ENCODE data around the gene C6orf89.

DNA sequence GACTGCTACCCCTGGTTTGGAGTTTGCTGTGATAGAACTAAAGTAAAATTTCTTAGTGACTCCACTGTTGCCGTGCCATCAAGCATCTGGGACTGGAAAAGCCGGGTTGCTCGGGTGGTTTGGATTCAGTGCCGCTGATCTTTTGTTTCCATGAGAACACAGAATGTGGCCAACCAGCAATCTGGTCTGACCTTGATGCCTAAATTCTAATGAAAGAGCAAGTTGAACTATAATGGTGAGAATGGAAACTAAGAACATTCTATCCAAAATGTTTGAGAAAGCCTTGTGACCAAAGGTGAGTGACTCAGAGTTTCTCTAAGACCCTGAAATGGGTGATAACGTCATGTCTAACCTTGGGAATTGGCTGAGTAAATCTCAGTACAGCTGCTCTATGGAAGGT lies 58.9 kb downstream of the C6orf89 start:
- TF ChIP-seq, protein P1, sequence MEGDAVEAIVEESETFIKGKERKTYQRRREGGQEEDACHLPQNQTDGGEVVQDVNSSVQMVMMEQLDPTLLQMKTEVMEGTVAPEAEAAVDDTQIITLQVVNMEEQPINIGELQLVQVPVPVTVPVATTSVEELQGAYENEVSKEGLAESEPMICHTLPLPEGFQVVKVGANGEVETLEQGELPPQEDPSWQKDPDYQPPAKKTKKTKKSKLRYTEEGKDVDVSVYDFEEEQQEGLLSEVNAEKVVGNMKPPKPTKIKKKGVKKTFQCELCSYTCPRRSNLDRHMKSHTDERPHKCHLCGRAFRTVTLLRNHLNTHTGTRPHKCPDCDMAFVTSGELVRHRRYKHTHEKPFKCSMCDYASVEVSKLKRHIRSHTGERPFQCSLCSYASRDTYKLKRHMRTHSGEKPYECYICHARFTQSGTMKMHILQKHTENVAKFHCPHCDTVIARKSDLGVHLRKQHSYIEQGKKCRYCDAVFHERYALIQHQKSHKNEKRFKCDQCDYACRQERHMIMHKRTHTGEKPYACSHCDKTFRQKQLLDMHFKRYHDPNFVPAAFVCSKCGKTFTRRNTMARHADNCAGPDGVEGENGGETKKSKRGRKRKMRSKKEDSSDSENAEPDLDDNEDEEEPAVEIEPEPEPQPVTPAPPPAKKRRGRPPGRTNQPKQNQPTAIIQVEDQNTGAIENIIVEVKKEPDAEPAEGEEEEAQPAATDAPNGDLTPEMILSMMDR (IDR thresholded peaks at IDR 0.05): no peak
- TF ChIP-seq POLR2A (IDR thresholded peaks at IDR 0.05): no peak

Measured in Peyer's patch (tissue), 4 donors.